Nucleus accumbens (tissue), 56 donors: ENCODE data around the gene ARHGEF18.
"Not testable (repeated sequence)": the region's sequence is repeated elsewhere in the genome, so short reads cannot be mapped to it uniquely, and the experiment has no call there.

ENCODE experiments used
- DNase-seq, 56 donors: peaks; one replicate each; lab custom pipeline; 2025; lab: John Stamatoyannopoulos, UW

The ARHGEF18 gene

DNA sequence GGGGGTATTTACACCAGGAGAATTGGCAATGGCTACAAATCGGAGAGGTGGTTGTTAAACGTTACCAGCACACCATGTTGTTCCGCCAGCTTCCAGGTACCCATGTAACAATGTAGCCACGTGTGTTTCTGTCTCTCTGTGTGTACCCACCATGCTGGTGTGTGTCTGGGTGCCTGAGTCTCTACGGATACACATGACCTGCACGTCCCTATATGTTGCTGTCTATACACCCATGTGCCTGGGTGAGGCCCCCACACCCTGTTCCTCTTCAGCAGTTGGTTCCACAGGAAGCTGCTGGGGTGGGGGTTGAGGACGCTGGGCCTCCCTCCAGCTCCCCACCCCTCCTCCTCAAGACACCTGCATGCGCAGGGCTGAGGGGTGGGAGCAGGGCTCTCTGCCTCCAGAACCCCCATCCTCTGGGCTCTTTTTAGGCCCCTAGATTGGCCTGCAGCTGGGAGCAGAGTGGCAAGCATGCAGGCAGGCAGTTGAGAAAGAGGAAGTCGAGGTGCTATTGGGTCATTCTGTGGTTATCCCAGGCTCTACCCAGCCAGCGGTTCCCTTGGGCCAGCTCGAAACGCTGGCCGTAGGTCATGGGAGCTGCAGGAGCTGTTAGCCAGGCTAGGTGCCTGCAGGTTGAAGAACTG, at the start of gene ARHGEF18:
Gene ARHGEF18, plus strand, starts transcription at position 351 of the 644 bp plus-strand sequence. CDS start 13,954 bp downstream, outside the sequence.
- no peak for DNase-seq

DNA sequence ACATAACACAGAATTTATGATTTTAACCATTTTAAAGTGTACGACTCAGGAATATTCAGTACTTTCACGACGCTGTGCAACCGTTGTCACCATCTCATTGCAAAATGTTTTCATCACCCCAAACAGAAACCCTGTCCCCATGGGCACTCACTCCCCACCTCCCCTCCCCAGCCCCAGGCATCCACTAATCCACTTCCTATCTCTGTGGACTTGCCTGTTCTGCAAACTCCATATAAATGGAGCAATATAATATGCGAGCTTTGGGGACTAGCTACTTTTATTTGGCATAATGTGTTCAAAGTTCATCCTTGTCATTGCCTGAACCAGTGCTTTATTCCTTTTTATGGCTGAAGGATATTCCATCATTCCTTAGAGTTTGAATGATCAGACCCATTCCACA, 47.2 kb upstream of the ARHGEF18 start:
- DNase-seq: no peak

DNA sequence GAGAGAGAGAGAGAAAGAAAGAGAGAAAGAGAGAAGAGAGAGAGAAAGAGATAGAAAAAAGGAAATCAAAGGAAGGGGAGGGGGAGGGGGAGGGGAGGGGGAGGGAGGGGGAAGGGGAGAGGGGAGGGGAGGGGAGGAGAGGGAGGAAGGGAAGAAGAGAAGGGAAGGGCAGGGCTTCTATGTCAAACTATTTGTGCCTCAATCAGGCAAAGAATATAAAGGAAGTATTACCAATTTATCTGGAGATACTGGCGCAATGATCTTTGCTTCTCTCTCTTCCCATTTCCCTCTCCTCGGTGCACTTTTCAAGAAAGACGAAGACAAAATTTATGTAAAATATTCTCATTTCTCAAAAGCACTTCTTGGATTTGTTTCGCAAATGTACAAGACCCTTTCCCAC, 45.3 kb upstream of the ARHGEF18 start:
- no peak for DNase-seq

DNA sequence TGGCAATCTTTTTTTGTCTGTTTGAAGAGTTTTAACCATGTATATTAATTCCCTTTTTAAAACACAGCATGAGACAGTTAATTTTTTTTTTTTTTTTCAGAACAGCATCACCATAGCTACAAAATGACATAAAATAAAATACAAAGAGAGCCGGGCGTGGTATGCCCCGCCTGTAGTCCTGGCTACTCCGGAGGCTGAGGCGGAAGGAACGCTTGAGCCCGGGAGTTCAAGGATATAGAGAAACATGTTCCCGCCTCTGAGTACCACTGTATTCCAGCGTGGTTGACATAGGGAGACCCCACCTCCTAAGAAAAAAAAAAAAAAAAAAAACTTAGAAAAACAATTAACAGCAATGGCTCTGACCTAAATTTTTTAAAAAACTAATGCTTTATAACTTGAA, 44.5 kb upstream of the ARHGEF18 start:
- DNase-seq: no peak

DNA sequence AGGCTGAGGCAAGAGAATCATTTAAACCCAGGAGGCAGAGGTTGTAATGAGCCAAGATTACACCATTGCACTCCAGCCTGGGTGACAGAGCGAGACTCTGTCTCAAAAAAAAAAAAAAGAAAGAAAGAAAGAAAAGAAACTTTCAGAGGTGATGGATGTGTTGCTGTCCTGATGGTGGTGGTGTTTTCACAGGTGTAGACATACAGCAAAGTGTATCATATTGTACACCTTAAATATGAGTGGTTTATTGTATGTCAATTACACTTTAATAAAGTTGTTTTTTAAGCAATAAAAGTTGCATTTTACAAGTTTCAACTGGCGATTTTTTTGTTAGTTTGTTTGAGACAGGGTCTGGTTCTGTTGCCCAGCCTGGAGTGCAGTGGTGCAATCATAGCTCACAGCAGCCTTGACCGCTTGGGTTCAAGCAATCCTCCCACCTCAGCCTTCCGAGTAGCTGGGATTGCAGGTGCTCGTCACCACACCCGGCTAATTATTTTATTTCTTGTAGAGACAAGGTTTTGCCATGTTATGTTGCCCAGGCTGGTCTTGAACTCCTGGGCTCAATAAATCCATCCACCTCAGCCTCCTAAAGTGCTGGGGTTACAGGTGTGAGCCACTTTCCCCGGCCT, 41.0 kb upstream of the ARHGEF18 start:
- no peak for DNase-seq

DNA sequence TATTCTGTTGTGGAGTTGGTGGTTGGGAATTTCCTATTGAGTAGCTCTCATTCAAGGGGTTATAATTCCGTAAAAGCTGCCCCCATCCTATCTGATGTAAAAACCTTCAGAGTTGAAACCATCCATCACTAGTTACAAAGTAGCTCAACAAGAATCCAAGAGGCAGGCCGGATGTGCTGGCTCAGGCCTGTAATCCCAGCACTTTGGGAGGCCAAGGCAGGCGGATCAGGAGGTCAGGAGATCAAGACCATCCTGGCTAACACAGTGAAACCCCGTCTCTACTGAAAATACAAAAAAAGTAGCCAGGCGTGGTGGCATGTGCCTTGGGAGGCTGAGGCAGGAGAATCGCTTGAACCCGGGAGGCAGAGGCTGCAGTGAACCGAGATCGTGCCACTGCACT, 40.4 kb upstream of the ARHGEF18 start:
- not testable (repeated sequence) for DNase-seq

DNA sequence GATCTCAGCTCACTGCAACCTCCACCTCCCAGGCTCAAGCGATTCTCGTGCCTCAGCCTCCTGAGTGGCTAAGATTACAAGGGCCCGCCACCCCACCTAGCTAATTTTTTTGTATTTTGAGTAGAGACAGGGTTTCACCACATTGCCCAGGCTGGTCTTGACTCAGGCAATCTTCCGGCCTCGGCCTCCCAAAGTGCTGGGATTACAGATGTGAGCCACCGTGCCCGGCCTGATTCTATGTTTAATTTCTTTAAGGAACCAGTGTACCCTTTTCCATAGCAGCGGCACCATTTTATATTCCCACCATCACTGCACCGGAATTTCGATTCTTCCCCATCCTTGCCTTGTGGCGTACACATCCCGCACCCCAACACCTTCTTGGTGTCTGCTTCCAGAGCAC, 36.8 kb upstream of the ARHGEF18 start:
- no peak for DNase-seq

DNA sequence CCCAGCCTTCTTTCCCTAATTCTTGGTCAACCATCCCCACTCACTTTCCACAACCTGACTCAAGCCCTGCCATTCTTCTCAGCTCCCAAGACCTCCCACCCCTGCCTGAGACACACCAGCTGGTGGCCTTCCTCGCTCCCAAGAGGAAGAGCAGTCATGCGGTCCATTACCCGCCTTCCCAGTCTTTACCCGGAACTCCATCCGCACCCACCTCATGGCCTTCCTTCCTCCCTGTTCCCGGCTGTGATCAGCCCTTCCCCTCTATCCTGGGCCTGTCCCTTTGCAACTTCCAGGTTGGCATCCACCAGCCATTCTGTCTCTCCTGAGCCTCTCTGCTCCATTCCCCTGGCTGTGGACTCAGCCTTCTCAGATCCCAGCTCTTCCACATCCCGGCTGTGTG, 35.9 kb upstream of the ARHGEF18 start:
- DNase-seq: no peak

DNA sequence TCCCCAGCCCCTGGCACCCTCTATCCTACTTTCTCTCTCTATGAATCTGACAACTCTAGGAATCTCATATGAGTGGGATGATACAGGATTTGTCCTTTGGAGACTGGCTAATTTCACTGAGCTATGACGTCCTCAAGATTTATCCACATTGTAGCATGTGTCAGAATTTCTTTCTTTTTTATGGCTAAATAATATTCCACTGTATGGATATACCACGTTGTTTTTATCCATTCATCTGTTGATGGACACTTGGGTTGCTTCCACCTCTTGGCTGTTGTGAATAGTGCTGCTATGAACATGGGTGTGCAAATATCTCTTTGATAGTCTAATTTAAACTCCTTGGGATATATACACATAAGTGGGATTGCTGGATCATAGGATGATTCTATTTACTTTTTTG, 30.6 kb upstream of the ARHGEF18 start:
- DNase-seq: no peak

DNA sequence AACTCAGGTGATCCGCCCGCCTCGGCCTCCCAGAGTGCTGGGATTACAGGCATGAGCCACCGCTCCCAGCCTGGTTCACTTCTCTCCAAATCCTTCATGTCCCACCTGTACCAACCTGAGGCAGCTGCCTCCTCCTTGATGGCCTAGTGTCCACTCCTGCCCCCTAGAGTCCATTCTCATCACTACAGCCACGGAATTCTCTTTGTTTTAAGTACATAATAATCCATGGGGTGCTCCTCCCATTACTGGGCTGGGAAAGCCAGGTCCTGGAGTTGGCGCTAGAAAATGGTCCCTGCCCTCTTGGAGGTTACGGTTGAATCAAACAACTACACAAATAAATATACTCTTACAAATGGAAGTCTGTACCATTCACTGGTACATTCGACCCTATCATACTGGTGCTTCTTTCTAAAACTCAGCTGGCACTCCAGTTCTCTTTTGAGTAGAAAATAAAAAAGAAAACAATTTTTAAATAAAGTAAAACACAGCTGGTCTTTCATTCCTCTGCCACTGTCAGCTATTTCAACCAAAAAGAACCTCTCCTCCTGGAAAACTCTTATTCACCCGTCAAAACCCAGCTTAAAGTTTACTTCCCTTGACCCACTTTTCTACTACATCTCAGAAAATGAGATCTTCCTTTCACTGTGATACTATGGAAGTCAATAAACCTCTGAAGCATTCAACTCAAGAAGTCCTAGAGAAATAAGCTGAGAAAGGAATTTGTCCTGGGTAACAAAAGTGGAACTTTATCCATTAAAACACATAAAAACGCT, 22.4 kb upstream of the ARHGEF18 start:
- DNase-seq: no peak

DNA sequence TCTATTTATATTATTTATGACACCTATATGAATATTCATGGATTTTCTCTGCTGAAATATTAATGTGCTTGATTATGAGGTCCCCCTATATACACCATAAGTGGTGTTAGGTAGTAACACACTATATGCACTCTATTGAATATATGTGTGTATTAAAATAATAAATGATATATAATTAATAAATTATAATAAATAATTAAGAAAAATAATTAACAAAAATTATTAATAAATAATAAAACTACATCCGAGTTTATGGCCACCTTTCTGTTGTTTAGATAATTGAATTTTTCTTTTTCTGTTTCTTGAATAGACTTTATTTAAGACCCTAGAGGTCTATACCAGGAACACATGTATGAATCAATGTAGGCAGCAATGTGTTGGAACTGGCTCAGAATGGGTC, 20.9 kb upstream of the ARHGEF18 start:
- DNase-seq: no peak

DNA sequence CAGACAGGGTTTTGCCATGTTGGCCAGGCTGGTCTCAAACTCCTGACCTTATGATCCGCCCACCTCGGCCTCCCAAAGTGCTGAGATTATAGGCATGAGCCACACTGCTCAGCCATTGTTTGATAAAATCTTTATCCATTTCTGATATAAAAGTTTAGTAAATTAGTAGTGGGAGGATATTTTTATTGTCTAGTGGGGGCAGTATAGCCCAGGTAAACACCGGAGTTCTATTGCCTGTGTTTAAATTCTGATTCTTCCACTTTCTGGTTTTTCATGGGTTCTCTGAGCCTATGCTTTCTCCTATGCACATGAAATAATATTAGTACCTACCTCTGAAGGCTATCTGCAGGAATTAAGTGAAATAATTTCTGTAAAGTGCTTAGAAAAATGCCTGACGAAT, 20.1 kb upstream of the ARHGEF18 start:
- no peak for DNase-seq

DNA sequence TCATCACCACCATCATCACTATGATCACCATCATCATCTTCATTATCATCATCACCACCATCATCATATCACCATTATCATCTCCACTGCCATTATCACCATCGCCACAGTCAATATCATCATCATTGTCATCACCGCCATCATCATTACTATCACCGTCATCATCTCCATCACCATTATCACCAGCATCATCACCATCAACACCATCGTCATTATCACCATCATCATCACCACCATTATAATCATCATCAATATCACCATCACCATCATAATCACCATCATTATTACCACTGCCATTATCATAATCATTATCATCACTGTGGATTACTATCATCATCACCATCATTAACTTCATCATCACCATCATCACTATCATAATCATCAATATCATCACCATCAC, 17.3 kb upstream of the ARHGEF18 start:
- DNase-seq: no peak

DNA sequence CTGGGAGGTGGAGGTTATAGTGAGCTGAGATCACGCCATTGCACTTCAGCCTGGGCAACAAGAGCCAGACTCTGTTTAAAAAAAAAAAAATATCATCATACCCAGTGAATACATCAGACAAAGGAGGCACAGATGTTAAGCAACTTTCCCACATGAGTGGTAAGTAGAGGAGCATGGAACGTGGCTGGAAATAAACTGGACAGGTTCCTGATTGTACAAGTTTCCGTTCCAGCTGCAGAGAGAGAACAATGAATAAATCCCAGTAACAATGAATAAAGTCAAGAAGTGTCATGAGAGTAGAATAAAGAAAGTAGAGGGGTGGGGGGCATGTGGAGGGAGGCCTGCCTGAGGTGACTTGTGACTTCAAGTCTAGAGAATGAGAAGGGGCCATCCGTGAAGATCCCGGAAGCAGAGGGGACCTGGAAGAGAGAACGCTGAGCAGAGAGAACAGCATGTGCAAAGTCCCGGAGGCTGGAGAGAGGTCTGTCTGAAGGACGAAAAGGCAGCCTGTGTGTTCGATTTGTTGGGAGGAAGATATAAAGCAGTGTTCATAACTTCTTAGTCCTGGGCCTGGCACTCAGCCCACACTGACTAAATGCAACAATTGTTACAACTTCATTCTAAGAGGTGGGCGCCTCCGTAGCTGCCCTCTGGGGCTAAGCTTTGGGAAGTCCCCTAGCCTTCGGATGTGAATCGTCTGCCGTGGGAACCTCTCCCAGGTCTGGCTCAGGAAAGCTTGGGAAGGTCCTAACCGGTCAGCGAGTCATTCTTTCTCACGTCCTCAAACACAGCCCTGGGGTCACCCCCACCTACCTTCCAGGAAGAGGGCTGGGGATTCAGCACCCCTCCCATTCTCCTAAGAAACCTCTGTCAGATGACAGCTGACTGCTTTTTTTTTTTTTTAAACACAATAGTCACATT, 15.3 kb upstream of the ARHGEF18 start:
- DNase-seq: no peak

DNA sequence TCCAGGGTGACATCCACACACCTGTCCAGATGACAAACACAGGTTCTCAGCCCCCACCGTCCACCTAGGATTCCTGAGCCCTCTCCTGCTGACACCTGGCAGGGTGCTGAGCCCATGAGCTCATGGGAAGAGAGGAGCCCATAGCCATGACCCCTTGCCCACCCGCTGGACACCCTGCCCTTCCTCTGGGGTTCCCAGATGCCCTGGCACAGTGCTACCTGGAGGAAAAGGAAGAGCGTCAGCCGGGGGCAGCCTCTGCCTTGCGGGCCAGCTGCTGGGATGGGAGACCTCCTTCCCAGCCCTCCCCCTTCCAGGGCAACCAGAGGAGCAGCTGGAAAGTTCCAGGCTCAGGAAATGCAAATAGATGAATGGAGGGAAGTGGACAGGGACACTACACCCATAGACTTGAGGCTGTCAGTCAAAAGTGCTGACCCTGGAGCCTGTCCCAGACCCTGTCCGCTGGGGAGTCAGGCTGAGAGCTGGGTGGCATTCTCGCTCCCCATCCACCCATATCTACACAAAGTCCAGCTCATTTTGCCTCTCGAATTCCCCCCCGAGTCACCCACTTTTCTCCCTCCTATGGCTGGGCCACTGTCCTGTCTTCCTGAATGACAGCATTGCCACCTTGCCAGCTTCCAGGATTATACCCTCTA, 12.3 kb upstream of the ARHGEF18 start:
- no peak for DNase-seq

DNA sequence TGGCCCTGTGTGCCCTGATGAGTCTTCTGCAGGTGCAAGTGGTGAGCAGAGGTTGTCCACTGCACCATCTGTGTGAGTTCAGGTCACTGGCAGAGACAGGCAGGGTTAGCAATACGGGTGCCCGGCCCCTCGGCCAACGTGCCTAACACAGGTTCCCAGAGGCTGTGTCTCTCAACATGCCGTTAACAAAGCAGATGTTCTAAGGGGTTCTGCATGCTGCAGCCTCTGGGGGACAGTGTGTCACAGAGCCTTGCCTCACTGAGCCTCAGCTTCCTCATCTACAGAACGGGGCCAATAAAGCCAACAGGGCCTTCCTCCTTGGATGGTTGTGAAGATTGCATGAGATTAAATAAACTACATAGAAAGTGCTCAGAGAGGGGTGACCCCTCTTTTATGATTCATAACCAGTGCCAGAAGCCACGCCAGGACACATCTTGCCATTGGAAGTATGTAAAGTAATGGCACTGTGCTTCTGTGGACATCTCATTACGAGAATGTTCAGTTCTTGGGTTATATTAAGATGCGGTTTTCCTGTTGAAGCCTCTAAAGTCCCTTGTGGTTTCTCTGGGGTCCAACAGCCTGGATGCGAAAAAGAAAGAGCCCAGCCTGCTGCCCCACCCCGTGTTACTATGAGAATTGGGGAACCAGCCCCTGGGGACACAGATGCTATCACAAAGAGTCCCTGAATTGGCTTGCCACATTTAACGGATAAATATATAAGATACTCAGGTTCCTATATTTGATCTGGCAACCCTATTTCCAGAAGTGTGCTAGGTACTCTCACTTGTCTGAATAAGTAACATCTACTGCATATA, 11.2 kb upstream of the ARHGEF18 start:
- peak in 9 of 56 donors; percentile 1 to 22 (median 4) for DNase-seq

DNA sequence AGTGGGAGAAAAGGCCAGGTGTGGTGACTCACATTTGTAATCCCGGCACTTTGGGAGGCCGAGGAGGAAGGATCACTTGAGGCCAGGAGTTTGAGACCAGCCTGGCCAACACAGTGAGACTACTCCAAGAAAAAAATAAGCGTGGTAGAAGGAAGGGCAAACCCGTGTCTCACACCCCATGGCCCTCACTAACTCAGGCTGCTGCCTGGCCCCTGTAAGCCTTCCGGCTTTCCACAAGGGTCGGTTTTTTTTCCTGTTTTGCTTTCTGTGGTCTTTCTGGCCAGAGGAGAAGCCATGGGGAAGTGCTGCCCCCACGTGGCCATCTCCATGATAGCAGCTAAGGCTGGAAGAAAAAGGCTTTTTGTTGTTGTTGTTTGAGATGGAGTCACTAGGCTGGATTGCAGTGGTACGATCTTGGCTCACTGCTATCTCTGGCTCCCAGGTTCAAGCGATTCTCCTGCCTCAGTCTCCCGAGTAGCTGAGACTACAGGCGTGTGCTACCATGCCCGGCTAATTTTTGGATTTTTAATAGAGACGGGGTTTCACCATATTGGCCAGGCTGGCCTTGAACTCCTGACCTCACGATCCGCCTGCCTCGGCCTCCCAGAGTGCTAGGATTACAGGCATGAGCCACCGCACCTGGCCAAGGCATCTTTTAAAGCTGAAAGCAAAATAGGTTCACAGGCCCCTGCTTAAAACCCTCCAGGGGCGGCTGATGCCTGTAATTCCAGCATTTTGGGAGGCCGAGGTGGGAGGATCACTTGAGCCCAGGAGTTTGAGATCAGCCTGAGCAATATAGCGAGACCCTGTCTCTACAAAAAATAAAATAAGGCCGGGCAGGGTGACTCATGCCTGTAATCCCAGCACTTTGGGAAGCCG, 7.5 kb upstream of the ARHGEF18 start:
- DNase-seq: peak in 50 of 56 donors; percentile 8 to 90 (median 62)

DNA sequence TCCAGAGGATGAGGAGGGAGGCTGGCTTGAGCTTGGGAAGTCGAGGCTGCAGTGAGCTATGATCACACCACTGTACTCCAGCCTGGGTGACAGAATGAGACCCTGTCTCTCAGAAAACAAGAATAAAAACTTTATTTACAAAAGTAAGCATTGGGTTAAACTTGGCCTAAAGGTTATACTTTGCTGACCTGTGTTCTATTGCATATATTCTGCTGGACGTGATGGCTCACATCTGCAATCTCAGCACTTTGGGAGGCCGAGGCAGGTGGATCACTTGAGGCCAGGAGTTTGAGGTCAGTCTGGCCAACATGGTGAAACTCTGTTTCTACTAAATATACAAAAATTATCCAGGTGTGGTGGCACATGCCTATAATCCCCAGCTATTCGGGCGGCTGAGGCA, 6.6 kb upstream of the ARHGEF18 start:
- DNase-seq: no peak
